IMR-90 (cell line): ENCODE data around the gene NLRP14.

Experiments
- CEBPB ChIP-seq: IDR thresholded peaks from 2 replicates; pipeline ENCODE4 v1.6.1; 2012; ENCODE audit warnings: low read depth, low read length, improper control_type of control experiment
- MAFK ChIP-seq: IDR thresholded peaks from 2 replicates; pipeline ENCODE4 v1.6.1; 2012; ENCODE audit warnings: low read depth, low read length, improper control_type of control experiment
- NFE2L2 ChIP-seq: fragments of 150-350 bp; IDR thresholded peaks from 2 replicates; pipeline ENCODE4 v1.6.1; 2016; ENCODE audit warnings: low read depth, mild to moderate bottlenecking, low read length
- POLR2A ChIP-seq: IDR thresholded peaks from 2 replicates; pipeline ENCODE4 v1.6.1; 2012; ENCODE audit warnings: mild to moderate bottlenecking, low read depth, low read length
- RAD21 ChIP-seq: IDR thresholded peaks from 2 replicates; pipeline ENCODE4 v1.6.1; 2012; ENCODE audit warnings: low read length, improper control_type of control experiment
- RFX5 ChIP-seq: IDR thresholded peaks from 2 replicates; pipeline ENCODE4 v1.8.0; 2012; ENCODE audit warnings: low read depth, mild to moderate bottlenecking, low read length, moderate library complexity
- SMC3 ChIP-seq: fragments of 150-350 bp; IDR thresholded peaks from 2 replicates; pipeline ENCODE4 v1.6.1; 2016; ENCODE audit warnings: low read depth, mild to moderate bottlenecking, antibody characterized with exemption, low read length, moderate library complexity
- TF ChIP-seq, protein P1 (sequence below): conservative IDR thresholded peaks from 2 replicates; pipeline ENCODE4 v1.5.1; 2012; ENCODE audit warnings: mild to moderate bottlenecking, low read depth, low read length, improper control_type of control experiment
- TF ChIP-seq, protein P2 (sequence below): fragments of 150-350 bp; IDR thresholded peaks from 2 replicates; pipeline ENCODE4 v1.6.1; 2017; ENCODE audit warnings: mild to moderate bottlenecking, antibody characterized with exemption, low read length, low read depth

DNA sequence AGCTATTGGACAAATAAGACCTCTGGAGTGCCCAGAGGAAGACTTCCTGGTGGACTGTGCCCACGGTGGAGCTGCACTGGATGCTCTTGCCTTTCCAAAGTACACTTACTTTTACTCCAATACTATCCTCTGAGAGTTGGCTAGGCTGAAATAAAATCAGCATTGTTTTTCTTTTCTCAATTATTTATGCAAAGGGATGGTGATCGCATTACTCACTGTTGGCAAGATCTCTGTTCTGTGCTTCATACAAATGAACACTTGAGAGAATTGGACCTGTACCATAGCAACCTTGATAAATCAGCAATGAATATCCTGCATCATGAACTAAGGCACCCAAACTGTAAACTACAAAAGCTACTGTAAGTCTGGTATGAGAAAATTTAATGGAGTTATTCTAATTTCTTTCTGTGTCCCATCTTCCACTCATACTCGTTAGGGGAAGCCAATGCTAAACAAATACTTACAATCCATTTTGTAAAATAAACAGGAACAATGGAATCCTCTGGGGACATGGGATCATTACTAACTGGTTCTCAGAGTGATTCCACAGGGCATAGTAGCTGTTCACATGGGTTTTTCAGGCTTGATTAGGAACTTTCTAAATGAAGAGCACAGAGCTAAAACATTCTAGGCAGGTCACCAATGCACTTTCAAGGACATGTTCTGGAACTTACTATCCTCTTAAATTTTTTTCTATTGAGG, 26.3 kb downstream of the NLRP14 start:
- TF ChIP-seq, protein P1, sequence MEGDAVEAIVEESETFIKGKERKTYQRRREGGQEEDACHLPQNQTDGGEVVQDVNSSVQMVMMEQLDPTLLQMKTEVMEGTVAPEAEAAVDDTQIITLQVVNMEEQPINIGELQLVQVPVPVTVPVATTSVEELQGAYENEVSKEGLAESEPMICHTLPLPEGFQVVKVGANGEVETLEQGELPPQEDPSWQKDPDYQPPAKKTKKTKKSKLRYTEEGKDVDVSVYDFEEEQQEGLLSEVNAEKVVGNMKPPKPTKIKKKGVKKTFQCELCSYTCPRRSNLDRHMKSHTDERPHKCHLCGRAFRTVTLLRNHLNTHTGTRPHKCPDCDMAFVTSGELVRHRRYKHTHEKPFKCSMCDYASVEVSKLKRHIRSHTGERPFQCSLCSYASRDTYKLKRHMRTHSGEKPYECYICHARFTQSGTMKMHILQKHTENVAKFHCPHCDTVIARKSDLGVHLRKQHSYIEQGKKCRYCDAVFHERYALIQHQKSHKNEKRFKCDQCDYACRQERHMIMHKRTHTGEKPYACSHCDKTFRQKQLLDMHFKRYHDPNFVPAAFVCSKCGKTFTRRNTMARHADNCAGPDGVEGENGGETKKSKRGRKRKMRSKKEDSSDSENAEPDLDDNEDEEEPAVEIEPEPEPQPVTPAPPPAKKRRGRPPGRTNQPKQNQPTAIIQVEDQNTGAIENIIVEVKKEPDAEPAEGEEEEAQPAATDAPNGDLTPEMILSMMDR = no peak
- TF ChIP-seq NFE2L2 = no peak
- TF ChIP-seq SMC3 = no peak
- TF ChIP-seq RAD21 = no peak
- TF ChIP-seq RFX5 = no peak
- TF ChIP-seq CEBPB = no peak
- TF ChIP-seq POLR2A = no peak
- TF ChIP-seq, protein P2, sequence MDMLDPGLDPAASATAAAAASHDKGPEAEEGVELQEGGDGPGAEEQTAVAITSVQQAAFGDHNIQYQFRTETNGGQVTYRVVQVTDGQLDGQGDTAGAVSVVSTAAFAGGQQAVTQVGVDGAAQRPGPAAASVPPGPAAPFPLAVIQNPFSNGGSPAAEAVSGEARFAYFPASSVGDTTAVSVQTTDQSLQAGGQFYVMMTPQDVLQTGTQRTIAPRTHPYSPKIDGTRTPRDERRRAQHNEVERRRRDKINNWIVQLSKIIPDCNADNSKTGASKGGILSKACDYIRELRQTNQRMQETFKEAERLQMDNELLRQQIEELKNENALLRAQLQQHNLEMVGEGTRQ = no peak
- no peak for TF ChIP-seq MAFK
